ENCODE measurements around the gene FCHSD2. TPM values are rescaled to one million over a fixed set of nuclear protein-coding genes. Genes with fewer than 3 reads are reported as not detected.

The FCHSD2 gene
- total and polyA plus RNA-seq, 2 of the 13 experiments (the other 11 are each of a cell fraction or from before 2014, with no cell fraction given) = 20.5 to 24.8 TPM

GRCh38 chr11:73114110-73114834, 27.8 kb downstream of the FCHSD2 start:
- Histone ChIP-seq H3K4me3 (replicated peaks in 1 of 3; ENCODE audit: insufficient read depth in 1 of 3, low read depth in 2 of 3, low read length in 3 of 3) (no peak overlapping the region), H3K27me3 (ENCODE audit: control insufficient read depth in 1 of 2, insufficient read depth in 2 of 2, low read length in 2 of 2) (no peaks in the 10 kb centered on the region), H3K4me2 (ENCODE audit: low read depth, low read length) (no peak overlapping the region), H3K4me1 (ENCODE audit: insufficient read depth, low read length) (no peaks in the 10 kb centered on the region), H3K9me3 (ENCODE audit: low read length) (0 out of 2 replicates have a peak, but pooled peaks cover 7% of the 10 kb centered on the region), H3K27ac (ENCODE audit: extremely low read length, insufficient read depth, low read length) (no peak overlapping the region), H2AFZ (ENCODE audit: low read length) (no peak overlapping the region), H4K20me1 (ENCODE audit: insufficient read depth, low read length) (peaks cover 6% of the 10 kb centered on the region; the same call in 1 of the 2 replicates), H3K36me3 (replicated peaks in 1 of 2; ENCODE audit: control insufficient read depth in 1 of 2, insufficient read depth in 2 of 2, low read length in 2 of 2) (peaks cover 7 to 41% of the 10 kb centered on the region in 2 experiments; a peak in 4 of 5 replicates), H3K9ac (ENCODE audit: insufficient read depth, low read depth, low read length) (no peak overlapping the region), H3K79me2 (ENCODE audit: insufficient read depth, low read length) (peaks cover 33% of the 10 kb centered on the region)
- no peak for DNase-seq (ENCODE audit: low spot score)
- FAIRE-seq = no peak
- no peak for TF ChIP-seq SMAD1 (CRISPR knock-in tag; IDR thresholded peaks at IDR 0.05; ENCODE audit: borderline replicate concordance, low read depth)
- no peak for TF ChIP-seq ZNF496 (CRISPR knock-in tag; IDR thresholded peaks at IDR 0.05; ENCODE audit: insufficient replicate concordance)
- TF ChIP-seq CREB3 (CRISPR knock-in tag; IDR thresholded peaks at IDR 0.05) = no peak
- no peak for TF ChIP-seq NBN (conservative IDR thresholded peaks at IDR 0.05)
- TF ChIP-seq ZNF724P (CRISPR knock-in tag; IDR thresholded peaks at IDR 0.05; ENCODE audit: borderline replicate concordance) = no peak
- TF ChIP-seq HMGA1 (CRISPR knock-in tag; conservative IDR thresholded peaks at IDR 0.05) = no peak
- TF ChIP-seq ARID4A (CRISPR knock-in tag; IDR thresholded peaks at IDR 0.05; ENCODE audit: borderline replicate concordance) = no peak
- TF ChIP-seq TFDP2 (CRISPR knock-in tag; IDR thresholded peaks at IDR 0.05) = no peak
- TF ChIP-seq ZNF326 (CRISPR knock-in tag; IDR thresholded peaks at IDR 0.05; ENCODE audit: borderline replicate concordance) = no peak
- no peak for TF ChIP-seq ZNF709 (CRISPR knock-in tag; IDR thresholded peaks at IDR 0.05)
- TF ChIP-seq HOXA3 (CRISPR knock-in tag; IDR thresholded peaks at IDR 0.05) = no peak
- no peak for TF ChIP-seq SOX5 (CRISPR knock-in tag; IDR thresholded peaks at IDR 0.05; ENCODE audit: borderline replicate concordance)
- no peak for TF ChIP-seq EZH2 (conservative IDR thresholded peaks at IDR 0.05; ENCODE audit: low read depth, low read length)
- TF ChIP-seq ZNF281 (CRISPR knock-in tag; IDR thresholded peaks at IDR 0.05; ENCODE audit: borderline replicate concordance) = no peak
- no peak for TF ChIP-seq ZFP36L1 (CRISPR knock-in tag; IDR thresholded peaks at IDR 0.05)
- no peak for ATAC-seq
- intact Hi-C loops (cut with micrococcal nuclease; ENCODE audit: unreplicated experiment) = no loop called here
- ChIA-PET CTCF (ENCODE audit: low intra/inter-chr PET ratio, low total read pairs) (no interaction called here), POLR2A (interaction anchor here (0.9 kb wide), 1 partner anchor 29 kb away, joined by 3 read pairs; no protein-coding TSS in a partner anchor)
- 100% methylated on average over 3 of the region's 4 CpGs for whole genome bisulfite sequencing (ENCODE audit: low lambda C conversion rate)
- in situ Hi-C loops (cut with HindIII; ENCODE audit: extremely low pct_ligation_motif_present, low pct_unique_long_range_greater_than_20kb) = no loop called here
- BruUV-seq (replicated peaks) = no TSS peak
